HCT116 (cell line): ENCODE data around the gene EFHD1. TPM values are rescaled to one million over a fixed set of nuclear protein-coding genes. Genes with fewer than 3 reads are reported as not detected.

Experiments
- ATAC-seq: fragments of 200-7000 bp; cut with Tn5 transposase; 2 replicates; pipeline ENCODE4 v1.9.1; 2020; ENCODE audit warnings: mild to moderate bottlenecking, moderate library complexity
- BruUV-seq: library from RNA; stranded (reverse); fragments of 400-500 nt; replicated peaks from 2 replicates; lab custom pipeline; 2021; lab: Mats Ljungman, UMichigan
- CTCF ChIA-PET: fragments of 300-600 bp; sonication (Branson Sonifier 250); formaldehyde crosslinking; loops from one replicate; lab custom pipeline; 2021; ENCODE audit warnings: antibody characterized with exemption; lab: Charles Lee
- POLR2A ChIA-PET: fragments of 300-600, 350-600 bp; sonication (Branson Sonifier 250); formaldehyde crosslinking; loops from one replicate; lab custom pipeline; 2021; ENCODE audit warnings: antibody characterized with exemption; lab: Charles Lee
- RAD21 ChIA-PET, 2 experiments: fragments of 300-600 bp; sonication (Branson Sonifier 250); formaldehyde crosslinking; loops; one replicate each; lab custom pipeline; 2023; ENCODE audit warnings: low total read pairs in 2 of 2; ENCODE audit not compliant: uncharacterized antibody in 2 of 2, unreplicated experiment in 2 of 2, low non-redundant PET in 1 of 2; lab: Charles Lee
- DNase-seq: peaks from one replicate; pipeline ENCODE4 v3.0.0-alpha.2; 2010; ENCODE audit warnings: low read depth, low spot score
- H2AFZ ChIP-seq: fragments of 200-600 bp; shearing (Covaris generic), sonication (generic); 2 replicates; pipeline ENCODE4 v1.6.1; 2017; ENCODE audit warnings: low read depth, mixed run types, mixed read lengths, antibody characterized with exemption, low read length; ENCODE audit not compliant: poor library complexity, severe bottlenecking
- H3K27ac ChIP-seq: 2 replicates; pipeline ENCODE4 v1.5.1; 2012; ENCODE audit warnings: low read depth, low read length
- H3K27me3 ChIP-seq: fragments of 200-600 bp; sonication (generic); 2 replicates; pipeline ENCODE4 v1.6.1; 2016; ENCODE audit warnings: mixed run types, low read length, mixed read lengths; ENCODE audit not compliant: insufficient read depth
- H3K36me3 ChIP-seq, 2 experiments: fragments of 200-500 bp in 1 of 2; fragments of 200-600 bp in 1 of 2; sonication (Bioruptor generic) in 1 of 2; sonication (generic) in 1 of 2; 2 replicates each; pipeline versions ENCODE4 v1.5.1 to v1.6.1; 2014 to 2016; ENCODE audit warnings: low read length in 2 of 2, inconsistent platforms in 1 of 2, mixed read lengths in 1 of 2, mixed run types in 1 of 2; ENCODE audit not compliant: insufficient read depth in 2 of 2, control insufficient read depth in 1 of 2
- H3K4me1 ChIP-seq, 2 experiments: fragments of 200-600 bp in 1 of 2; sonication (generic) in 1 of 2; 2 replicates each; pipeline versions ENCODE4 v1.5.1 to v1.6.1; 2012 to 2017; ENCODE audit warnings: low read length in 2 of 2, inconsistent platforms in 1 of 2, mild to moderate bottlenecking in 1 of 2, mixed read lengths in 1 of 2, mixed run types in 1 of 2, moderate library complexity in 1 of 2; ENCODE audit not compliant: insufficient read depth in 2 of 2, control insufficient read depth in 1 of 2
- H3K4me2 ChIP-seq: fragments of 200-600 bp; sonication (generic); 2 replicates; pipeline ENCODE4 v1.6.1; 2017; ENCODE audit warnings: mixed run types, low read length, mixed read lengths
- H3K4me3 ChIP-seq, 2 experiments: fragments of 200-600 bp in 1 of 2; sonication (generic) in 1 of 2; replicated peaks in 1 of 2; 2 replicates each; pipeline ENCODE4 v1.5.1; 2011 to 2016; ENCODE audit warnings: low read length in 2 of 2, control low read depth in 1 of 2, low read depth in 1 of 2, mild to moderate bottlenecking in 1 of 2, mixed read lengths in 1 of 2, mixed run types in 1 of 2
- H3K79me2 ChIP-seq: fragments of 200-600 bp; sonication (generic); 2 replicates; pipeline ENCODE4 v1.6.1; 2017; ENCODE audit warnings: mild to moderate bottlenecking, mixed run types, low read length, moderate library complexity, mixed read lengths; ENCODE audit not compliant: insufficient read depth
- H3K9ac ChIP-seq: fragments of 200-600 bp; sonication (generic); 2 replicates; pipeline ENCODE4 v1.6.1; 2016; ENCODE audit warnings: low read length, mixed read lengths
- H3K9me2 ChIP-seq: fragments of 200-600 bp; sonication (generic), shearing (Covaris generic); 2 replicates; pipeline ENCODE4 v1.6.1; 2017; ENCODE audit warnings: mixed run types, mild to moderate bottlenecking, moderate library complexity; ENCODE audit not compliant: insufficient read depth
- H3K9me3 ChIP-seq, 2 experiments: fragments of 200-500 bp in 1 of 2; fragments of 200-600 bp in 1 of 2; sonication (Bioruptor generic) in 1 of 2; sonication (generic) in 1 of 2; 2 replicates each; pipeline ENCODE4 v1.6.1; 2014 to 2017; ENCODE audit warnings: low read length in 2 of 2, mixed read lengths in 2 of 2, inconsistent platforms in 1 of 2, low read depth in 1 of 2, mild to moderate bottlenecking in 1 of 2, mixed run types in 1 of 2, moderate library complexity in 1 of 2; ENCODE audit not compliant: control insufficient read depth in 1 of 2, insufficient read depth in 1 of 2
- H4K20me1 ChIP-seq: fragments of 200-600 bp; sonication (generic), shearing (Covaris generic); 2 replicates; pipeline ENCODE4 v1.6.1; 2017; ENCODE audit warnings: mixed run types, mild to moderate bottlenecking, moderate library complexity; ENCODE audit not compliant: insufficient read depth
- CBX3 ChIP-seq: IDR thresholded peaks from 2 replicates; pipeline ENCODE4 v1.6.1; 2012; ENCODE audit warnings: low read depth
- EGR1 ChIP-seq: IDR thresholded peaks from 2 replicates; pipeline ENCODE4 v1.6.1; 2012; ENCODE audit warnings: low read depth
- JUND ChIP-seq: IDR thresholded peaks from 2 replicates; pipeline ENCODE4 v1.6.1; 2012
- RAD21 ChIP-seq: IDR thresholded peaks from 2 replicates; pipeline ENCODE4 v1.6.1; 2012; ENCODE audit warnings: low read depth, mild to moderate bottlenecking
- REST ChIP-seq: IDR thresholded peaks from 2 replicates; pipeline ENCODE4 v1.6.1; 2012; ENCODE audit warnings: low read depth
- SIN3A ChIP-seq: IDR thresholded peaks from 2 replicates; pipeline ENCODE4 v1.6.1; 2012; ENCODE audit warnings: low read depth
- TCF7L2 ChIP-seq: IDR thresholded peaks from 2 replicates; pipeline ENCODE4 v1.7.0; 2011; ENCODE audit warnings: borderline replicate concordance, inconsistent platforms; ENCODE audit not compliant: insufficient read depth, insufficient read length; ENCODE audit errors: extremely low read depth
- intact Hi-C: fragments of 100-400 bp; cut with micrococcal nuclease; formaldehyde crosslinking; loops from 2 replicates; pipeline ENCODE4 v1.10.0; 2022
- total RNA-seq: library from RNA; stranded (reverse); gene quantifications from one replicate; pipeline ENCODE4 v1.2.1, GENCODE V29; 2021; ENCODE audit not compliant: unreplicated experiment
- TF ChIP-seq, protein P1 (sequence below): IDR thresholded peaks from 2 replicates; pipeline ENCODE4 v1.6.1; 2012

The EFHD1 gene
- total RNA-seq, 1 experiment from 2014 or later: 0.52 TPM

DNA sequence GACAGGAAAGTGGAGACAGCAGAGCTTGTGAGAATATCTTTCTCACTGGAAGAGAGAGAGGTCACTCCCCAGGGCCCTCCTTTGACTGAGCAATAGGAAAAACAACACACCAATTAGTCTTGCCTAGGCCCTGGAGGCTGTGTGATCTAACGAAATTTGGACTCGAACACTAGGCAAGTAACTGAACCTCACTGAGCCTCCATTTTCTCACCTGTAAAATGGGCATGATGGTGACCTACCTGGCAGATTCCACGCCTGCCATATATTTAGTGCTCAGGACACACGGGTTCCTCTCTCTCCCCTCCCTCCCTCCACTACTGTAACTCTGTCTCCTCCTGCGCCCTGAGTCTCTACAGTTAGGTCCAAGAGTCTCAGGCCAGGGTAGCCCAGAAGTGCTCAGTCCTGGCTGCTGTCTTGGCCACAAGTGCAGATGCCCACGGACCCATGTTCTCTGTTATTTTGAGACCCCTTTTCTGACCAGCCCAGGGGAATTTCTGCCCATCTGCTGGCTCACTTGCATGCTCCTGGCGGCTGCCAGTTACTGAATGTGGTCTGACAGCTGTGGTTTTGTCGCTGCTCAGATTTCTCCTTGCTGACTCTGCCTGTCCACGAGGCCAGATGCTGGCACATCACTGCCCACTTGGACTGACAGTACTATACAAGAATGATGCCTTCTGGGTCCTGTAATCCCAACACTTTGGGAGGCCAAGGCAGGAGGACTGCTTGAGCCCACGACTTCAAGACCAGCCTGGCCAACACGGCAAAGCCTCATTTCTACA, 54.2 kb downstream of the EFHD1 start:
- H3K36me3 ChIP-seq: no peaks in the 10 kb centered on the region
- no peaks in the 10 kb centered on the region for H4K20me1 ChIP-seq
- BruUV-seq: no TSS peak
- TF ChIP-seq TCF7L2 (no peak), SIN3A (no peak), EGR1 (no peak), REST (no peak), JUND (no peak), CBX3 (no peak), RAD21 (no peak)
- TF ChIP-seq, protein P1, sequence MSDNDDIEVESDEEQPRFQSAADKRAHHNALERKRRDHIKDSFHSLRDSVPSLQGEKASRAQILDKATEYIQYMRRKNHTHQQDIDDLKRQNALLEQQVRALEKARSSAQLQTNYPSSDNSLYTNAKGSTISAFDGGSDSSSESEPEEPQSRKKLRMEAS: no peak
- H3K9me2 ChIP-seq: no peaks in the 10 kb centered on the region
- H3K9me3 ChIP-seq: no peaks in the 10 kb centered on the region
- H3K27ac ChIP-seq: no peak overlapping the region
- intact Hi-C loops: no loop called here
- ChIA-PET RAD21 (no interaction called here), CTCF (no interaction called here), POLR2A (interaction anchor here (0.7 kb wide), 1 partner anchor 72 kb away, joined by 4 read pairs; no protein-coding TSS in a partner anchor)
- H3K9ac ChIP-seq: no peak overlapping the region
- H3K79me2 ChIP-seq: no peaks in the 10 kb centered on the region
- no peak overlapping the region for H2AFZ ChIP-seq
- no peak for DNase-seq
- no peaks in the 10 kb centered on the region for H3K27me3 ChIP-seq
- H3K4me3 ChIP-seq: no peak overlapping the region
- H3K4me1 ChIP-seq: no peaks in the 10 kb centered on the region; a peak in 1 of 4 replicates
- no peak overlapping the region for H3K4me2 ChIP-seq
- ATAC-seq: no peak
